ENCODE measurements around the gene NGRN. TPM values are rescaled to one million over a fixed set of nuclear protein-coding genes. Genes with fewer than 3 reads are reported as not detected.

Gene NGRN
- total RNA-seq, 1 donor from 2014 or later, result 132 TPM

- no peak overlapping the region for H3K27ac Mint-ChIP-seq (ENCODE audit: unreplicated experiment)
- no peaks in the 10 kb centered on the region for H3K36me3 Mint-ChIP-seq (ENCODE audit: low read depth)
- no peak overlapping the region for H3K4me3 Mint-ChIP-seq
- H3K27me3 Mint-ChIP-seq (ENCODE audit: low read depth), result no peaks in the 10 kb centered on the region
- no peak for TF ChIP-seq CTCF (conservative IDR thresholded peaks at IDR 0.05)
- no peak for DNase-seq (ENCODE audit: low read depth, low spot score)
- no peaks in the 10 kb centered on the region for H3K4me1 Mint-ChIP-seq
- H3K9me3 Mint-ChIP-seq, result no peaks in the 10 kb centered on the region
Observed at GRCh38 chr15:90222547-90222946, 42.9 kb upstream of the NGRN start.

GRCh38 chr15:90223441-90224165, 41.9 kb upstream of the NGRN start:
- Mint-ChIP-seq H3K4me3 (no peak overlapping the region), H3K9me3 (no peaks in the 10 kb centered on the region), H3K27me3 (ENCODE audit: low read depth) (no peaks in the 10 kb centered on the region), H3K4me1 (no peaks in the 10 kb centered on the region), H3K27ac (ENCODE audit: unreplicated experiment) (no peak overlapping the region), H3K36me3 (ENCODE audit: low read depth) (no peaks in the 10 kb centered on the region)
- DNase-seq (ENCODE audit: low read depth, low spot score), result no peak
- no peak for TF ChIP-seq CTCF (conservative IDR thresholded peaks at IDR 0.05)

- Mint-ChIP-seq H3K4me3 (no peak overlapping the region), H3K9me3 (no peaks in the 10 kb centered on the region), H3K36me3 (ENCODE audit: low read depth) (peaks cover 5% of the 10 kb centered on the region), H3K4me1 (no peaks in the 10 kb centered on the region), H3K27ac (ENCODE audit: unreplicated experiment) (no peak overlapping the region), H3K27me3 (ENCODE audit: low read depth) (no peaks in the 10 kb centered on the region)
- TF ChIP-seq CTCF (conservative IDR thresholded peaks at IDR 0.05), result no peak
- DNase-seq (ENCODE audit: low read depth, low spot score), result no peak
Observed at GRCh38 chr15:90225047-90225446, 40.4 kb upstream of the NGRN start.

- no peak for TF ChIP-seq CTCF (conservative IDR thresholded peaks at IDR 0.05)
- no peak for DNase-seq (ENCODE audit: low read depth, low spot score)
- no peaks in the 10 kb centered on the region for H3K4me1 Mint-ChIP-seq
- no peak overlapping the region for H3K4me3 Mint-ChIP-seq
- H3K36me3 Mint-ChIP-seq (ENCODE audit: low read depth), result peaks cover 5% of the 10 kb centered on the region
- H3K9me3 Mint-ChIP-seq, result no peaks in the 10 kb centered on the region
- H3K27ac Mint-ChIP-seq (ENCODE audit: unreplicated experiment), result no peak overlapping the region
- H3K27me3 Mint-ChIP-seq (ENCODE audit: low read depth), result no peaks in the 10 kb centered on the region
Observed at GRCh38 chr15:90225504-90226234, 39.8 kb upstream of the NGRN start.

GRCh38 chr15:90227336-90227735, 38.1 kb upstream of the NGRN start:
- Mint-ChIP-seq H3K27ac (ENCODE audit: unreplicated experiment) (no peak overlapping the region), H3K36me3 (ENCODE audit: low read depth) (peaks cover 5% of the 10 kb centered on the region), H3K4me3 (no peak overlapping the region), H3K27me3 (ENCODE audit: low read depth) (no peaks in the 10 kb centered on the region), H3K4me1 (no peaks in the 10 kb centered on the region), H3K9me3 (no peaks in the 10 kb centered on the region)
- DNase-seq (ENCODE audit: low read depth, low spot score), result no peak
- TF ChIP-seq CTCF (conservative IDR thresholded peaks at IDR 0.05), result no peak
